Upper lobe of right lung (tissue), 1 donor: ENCODE measurements around the gene TTC21A. TPM values are rescaled to one million over a fixed set of nuclear protein-coding genes. Genes with fewer than 3 reads are reported as not detected.

ENCODE experiments used
- ATAC-seq: fragments of 200-7000 bp; cut with Tn5 transposase; one replicate; pipeline ENCODE4 v1.9.1; 2020; ENCODE audit warnings: mild to moderate bottlenecking, moderate library complexity
- DNase-seq: peaks from one replicate; pipeline ENCODE4 v3.0.0-alpha.2; 2020
- H3K27ac ChIP-seq: fragments of 200-600 bp; one replicate; pipeline ENCODE4 v1.8.0; 2022
- H3K27me3 ChIP-seq: fragments of 200-600 bp; one replicate; pipeline ENCODE4 v1.8.0; 2022; ENCODE audit warnings: mild to moderate bottlenecking
- H3K36me3 ChIP-seq: fragments of 200-600 bp; one replicate; pipeline ENCODE4 v1.8.0; 2022
- H3K4me1 ChIP-seq: fragments of 200-600 bp; one replicate; pipeline ENCODE4 v1.8.0; 2022
- H3K4me3 ChIP-seq: fragments of 200-600 bp; one replicate; pipeline ENCODE4 v1.8.0; 2022; ENCODE audit warnings: mild to moderate bottlenecking
- H3K9me3 ChIP-seq: fragments of 200-600 bp; one replicate; pipeline ENCODE4 v1.8.0; 2022
- intact Hi-C: fragments of 100-400 bp; cut with DNase I; formaldehyde crosslinking; loops from one replicate; pipeline ENCODE4 v1.11.0; 2022
- total RNA-seq: library from RNA; stranded (reverse); fragmentation: NEBNext Ultra II Directional; extraction: Animal tissue kit (Norgen Biotek cat#: 25700); gene quantifications from one replicate; pipeline ENCODE4 v1.2.1, GENCODE V29; 2021
- TF ChIP-seq, protein P1 (sequence below): fragments of 200-600 bp; IDR thresholded peaks from one replicate; pipeline ENCODE4 v1.8.0; 2022; ENCODE audit warnings: antibody characterized with exemption
- donor health status: DM: no; HTN: yes; CAD: no; lungs with severe emphysema.

Gene TTC21A
- total RNA-seq, 1 donor from 2014 or later, result 11.6 TPM

DNA sequence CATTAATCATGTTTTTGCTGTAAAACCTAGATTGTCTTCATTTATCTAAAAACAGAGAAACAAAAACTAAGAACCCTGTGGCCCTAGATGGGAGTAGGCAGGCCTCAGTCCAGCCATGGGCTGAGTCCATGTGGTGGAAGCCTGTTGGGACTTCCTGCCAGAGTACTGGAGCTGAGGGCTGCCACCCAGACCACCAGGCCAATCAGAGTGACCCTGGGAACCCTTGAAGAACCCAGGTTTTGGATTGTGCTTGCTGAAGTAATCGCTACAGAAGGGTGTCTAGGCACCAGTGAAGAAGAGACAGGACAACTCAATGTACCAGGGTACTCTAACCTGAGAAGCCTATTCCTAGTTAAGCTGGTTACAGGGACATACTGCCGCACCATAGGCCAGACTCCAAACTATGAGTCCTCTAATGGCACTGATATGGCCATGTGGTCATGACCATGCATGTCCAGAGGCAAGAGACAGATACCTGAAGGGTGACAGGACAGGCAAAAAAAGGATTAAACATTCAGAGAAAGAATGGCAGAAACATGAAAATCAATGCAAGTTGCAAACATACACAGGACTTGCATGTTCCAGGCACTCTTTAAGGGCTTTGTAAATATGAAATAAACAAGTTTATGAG lies 33.0 kb downstream of the TTC21A start:
- H3K27ac ChIP-seq, result no peak overlapping the region

GRCh38 chr3:39141171-39141995 lies 33.9 kb downstream of the TTC21A start:
- ATAC-seq (peak; percentile 79), DNase-seq (peak; percentile 91)
- no peaks in the 10 kb centered on the region for H3K9me3 ChIP-seq
- peaks cover 53% of the 10 kb centered on the region for H3K4me1 ChIP-seq
- TF ChIP-seq, protein P1, sequence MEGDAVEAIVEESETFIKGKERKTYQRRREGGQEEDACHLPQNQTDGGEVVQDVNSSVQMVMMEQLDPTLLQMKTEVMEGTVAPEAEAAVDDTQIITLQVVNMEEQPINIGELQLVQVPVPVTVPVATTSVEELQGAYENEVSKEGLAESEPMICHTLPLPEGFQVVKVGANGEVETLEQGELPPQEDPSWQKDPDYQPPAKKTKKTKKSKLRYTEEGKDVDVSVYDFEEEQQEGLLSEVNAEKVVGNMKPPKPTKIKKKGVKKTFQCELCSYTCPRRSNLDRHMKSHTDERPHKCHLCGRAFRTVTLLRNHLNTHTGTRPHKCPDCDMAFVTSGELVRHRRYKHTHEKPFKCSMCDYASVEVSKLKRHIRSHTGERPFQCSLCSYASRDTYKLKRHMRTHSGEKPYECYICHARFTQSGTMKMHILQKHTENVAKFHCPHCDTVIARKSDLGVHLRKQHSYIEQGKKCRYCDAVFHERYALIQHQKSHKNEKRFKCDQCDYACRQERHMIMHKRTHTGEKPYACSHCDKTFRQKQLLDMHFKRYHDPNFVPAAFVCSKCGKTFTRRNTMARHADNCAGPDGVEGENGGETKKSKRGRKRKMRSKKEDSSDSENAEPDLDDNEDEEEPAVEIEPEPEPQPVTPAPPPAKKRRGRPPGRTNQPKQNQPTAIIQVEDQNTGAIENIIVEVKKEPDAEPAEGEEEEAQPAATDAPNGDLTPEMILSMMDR, result no peak
- intact Hi-C loops, result no loop called here
- peaks cover 59% of the 10 kb centered on the region for H3K36me3 ChIP-seq
- H3K27me3 ChIP-seq, result no peaks in the 10 kb centered on the region
- no peak overlapping the region for H3K4me3 ChIP-seq
- H3K27ac ChIP-seq, result peak overlapping the region; percentile 52

More for the DNA sequence above, 33.0 kb downstream of the TTC21A start:
- intact Hi-C loops, result no loop called here
- TF ChIP-seq, protein P1, result no peak
- no peak for ATAC-seq
- Histone ChIP-seq H3K4me3 (no peak overlapping the region), H3K9me3 (no peaks in the 10 kb centered on the region), H3K36me3 (peaks cover 50% of the 10 kb centered on the region), H3K27me3 (no peaks in the 10 kb centered on the region), H3K4me1 (peaks cover 53% of the 10 kb centered on the region)
- DNase-seq, result no peak

- Histone ChIP-seq H3K9me3 (no peaks in the 10 kb centered on the region), H3K36me3 (peaks cover 60% of the 10 kb centered on the region), H3K4me3 (no peak overlapping the region), H3K4me1 (peaks cover 52% of the 10 kb centered on the region), H3K27ac (peak overlapping the region; percentile 52), H3K27me3 (no peaks in the 10 kb centered on the region)
- ATAC-seq, result peak; percentile 21
- intact Hi-C loops, result no loop called here
- no peak for DNase-seq
- TF ChIP-seq, protein P1, result no peak
Measured at GRCh38 chr3:39142067-39142466, 34.6 kb downstream of the TTC21A start.

DNA sequence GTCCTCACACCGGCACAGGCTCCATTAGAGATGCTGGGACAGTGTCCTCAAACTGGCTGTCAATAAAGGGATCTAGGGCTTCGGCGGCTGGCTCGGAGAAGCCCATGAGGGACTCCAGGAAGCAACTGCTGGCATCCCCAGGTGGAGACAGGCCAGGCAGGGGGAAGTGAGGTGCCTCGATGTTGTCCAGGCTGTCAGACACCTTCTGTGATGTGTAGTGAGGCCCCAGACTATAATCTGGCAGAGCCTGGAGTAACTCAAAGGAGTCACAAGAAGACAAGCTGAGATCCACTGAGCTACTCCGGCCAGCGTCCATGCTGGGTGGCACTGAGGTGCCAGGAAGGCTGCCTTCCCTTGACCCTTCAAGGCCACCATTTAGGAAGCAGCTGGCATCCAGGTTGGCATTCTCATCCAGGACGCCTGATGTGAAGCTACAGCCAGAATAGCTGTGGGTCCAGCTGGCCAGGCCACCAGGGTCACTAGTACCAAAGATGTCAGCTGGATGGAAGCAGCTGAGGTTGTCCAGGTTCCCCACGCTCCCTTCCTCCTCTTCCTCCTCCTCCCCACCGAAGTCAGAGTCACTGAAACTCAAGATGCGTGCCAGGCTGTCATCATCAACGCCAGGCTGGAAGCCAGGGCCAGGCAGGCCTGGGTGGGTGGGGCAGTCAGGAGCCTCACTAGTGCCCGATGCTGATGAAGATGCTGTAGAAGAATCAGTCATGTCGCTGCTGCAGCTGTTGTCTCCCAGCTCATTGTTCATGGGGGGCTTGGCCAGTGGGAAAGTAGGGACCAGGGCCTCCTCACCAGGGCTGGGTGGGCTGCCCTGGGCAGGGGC lies 35.8 kb downstream of the TTC21A start:
- TF ChIP-seq, protein P1, result no peak

DNA sequence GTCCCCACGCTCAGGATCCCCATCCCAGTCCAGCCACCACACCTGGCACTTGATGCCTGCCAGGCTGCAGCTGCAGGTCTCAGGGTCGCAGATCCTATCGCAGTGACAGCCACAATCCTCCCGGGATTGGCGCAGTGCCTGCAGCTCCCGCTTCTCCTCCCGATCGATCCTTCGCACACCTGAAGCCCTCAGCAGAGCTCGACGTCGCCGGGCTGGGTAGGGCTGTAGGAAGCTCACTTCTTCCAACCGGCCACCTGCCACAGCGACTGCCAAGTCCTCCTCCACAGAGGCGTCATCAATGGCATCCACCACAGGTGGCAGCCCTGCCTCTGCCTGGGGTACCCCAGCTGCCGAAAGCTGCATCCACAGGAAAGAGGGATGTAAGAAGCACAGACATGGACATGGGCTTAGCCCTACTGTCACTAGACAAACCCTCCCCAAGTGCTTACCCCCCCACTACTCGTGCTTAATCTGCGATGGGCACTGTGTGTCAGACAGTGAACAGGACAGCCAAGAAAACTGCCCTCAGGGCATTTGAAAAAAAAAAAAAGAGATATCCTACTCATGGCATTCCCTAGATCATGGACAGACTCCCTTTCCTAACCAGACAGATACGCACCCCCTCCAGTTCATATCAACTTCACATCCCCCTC lies 36.7 kb downstream of the TTC21A start:
- no peak overlapping the region for H3K27ac ChIP-seq
- DNase-seq, result no peak
- no peaks in the 10 kb centered on the region for H3K27me3 ChIP-seq
- H3K36me3 ChIP-seq, result peaks cover 60% of the 10 kb centered on the region
- intact Hi-C loops, result no loop called here
- peaks cover 73% of the 10 kb centered on the region for H3K4me1 ChIP-seq
- H3K9me3 ChIP-seq, result no peaks in the 10 kb centered on the region
- TF ChIP-seq, protein P1, result no peak
- H3K4me3 ChIP-seq, result no peak overlapping the region
- no peak for ATAC-seq

More for the DNA sequence above, 35.8 kb downstream of the TTC21A start:
- intact Hi-C loops, result no loop called here
- H3K9me3 ChIP-seq, result no peaks in the 10 kb centered on the region
- H3K27me3 ChIP-seq, result no peaks in the 10 kb centered on the region
- peaks cover 63% of the 10 kb centered on the region for H3K4me1 ChIP-seq
- H3K27ac ChIP-seq, result peak overlapping the region; percentile 52
- DNase-seq (no peak), ATAC-seq (no peak)
- H3K4me3 ChIP-seq, result no peak overlapping the region
- peaks cover 60% of the 10 kb centered on the region for H3K36me3 ChIP-seq
